ENCODE data around the gene FOXP3. TPM values are rescaled to one million over a fixed set of nuclear protein-coding genes. Genes with fewer than 3 reads are reported as not detected.

Gene FOXP3
- total RNA-seq (2022; extraction: Qiagen RNA extraction): 0.06 to 0.15 TPM (median 0.13 TPM) in 5 replicates

GRCh38 chrX:49264460-49264859, at the start of gene FOXP3:
FOXP3 (minus strand) TSS chrX:49264710; CDS start chrX:49258505, 6,205 bp downstream.

GRCh38 chrX:49303346-49303745, 38.8 kb upstream of the FOXP3 start, which contains the start of gene GAGE10:
GAGE10 (plus strand) TSS chrX:49303646; CDS start chrX:49304860, 1,214 bp downstream.

GRCh38 chrX:49269767-49270248, 5.3 kb upstream of the FOXP3 start, which contains the start of gene PPP1R3F:
PPP1R3F (plus strand) TSS chrX:49269793; CDS start chrX:49269870, 77 bp downstream.

GRCh38 chrX:49233176-49233575, 31.3 kb downstream of the FOXP3 start, which contains the start of gene CACNA1F:
CACNA1F (minus strand) TSS chrX:49233340; CDS start chrX:49233309, 31 bp downstream.

Other genes with a start within 250 kb of the FOXP3 start
- 38.9 to 52.1 TPM (median 50.3 TPM) in 5 replicates for gene TFE3, start 221.4 kb downstream of the FOXP3 start, total RNA-seq (2022; extraction: Qiagen RNA extraction)
- 1.8 to 4.0 TPM (median 3.5 TPM) in 5 replicates for gene CCDC120, start 205.7 kb downstream of the FOXP3 start, total RNA-seq (2022; extraction: Qiagen RNA extraction)
- gene PRAF2, start 190.7 kb downstream of the FOXP3 start, total RNA-seq (2022; extraction: Qiagen RNA extraction): 35.0 to 53.0 TPM (median 49.4 TPM) in 5 replicates
- gene WDR45, start 184.8 kb downstream of the FOXP3 start, total RNA-seq (2022; extraction: Qiagen RNA extraction): 44.5 to 56.6 TPM (median 48.9 TPM) in 5 replicates
- 20.0 to 24.8 TPM (median 23.2 TPM) in 5 replicates for gene GPKOW, start 141.0 kb downstream of the FOXP3 start, total RNA-seq (2022; extraction: Qiagen RNA extraction)
- 1.9 to 3.6 TPM (median 2.9 TPM) in 5 replicates for gene MAGIX, start 102.0 kb downstream of the FOXP3 start, total RNA-seq (2022; extraction: Qiagen RNA extraction)
- 341 to 477 TPM (median 447 TPM) in 5 replicates for gene PLP2, start 92.8 kb downstream of the FOXP3 start, total RNA-seq (2022; extraction: Qiagen RNA extraction)
- gene PRICKLE3, start 78.3 kb downstream of the FOXP3 start, total RNA-seq (2022; extraction: Qiagen RNA extraction): 9.9 to 17.2 TPM (median 16.5 TPM) in 5 replicates
- 1.8 to 3.2 TPM (median 2.4 TPM) in 5 replicates for gene SYP, start 64.5 kb downstream of the FOXP3 start, total RNA-seq (2022; extraction: Qiagen RNA extraction)
- gene CACNA1F, start 31.4 kb downstream of the FOXP3 start, total RNA-seq (2022; extraction: Qiagen RNA extraction): not detected in 5 replicates
- 11.1 to 15.1 TPM (median 13.6 TPM) in 5 replicates for gene CCDC22, start 29.2 kb downstream of the FOXP3 start, total RNA-seq (2022; extraction: Qiagen RNA extraction)
- gene PPP1R3F, start 5.1 kb upstream of the FOXP3 start, total RNA-seq (2022; extraction: Qiagen RNA extraction): 1.3 to 3.2 TPM (median 2.9 TPM) in 5 replicates
- not detected in 5 replicates for gene GAGE10, start 38.9 kb upstream of the FOXP3 start, total RNA-seq (2022; extraction: Qiagen RNA extraction)
- gene GAGE12J, start 57.3 kb upstream of the FOXP3 start, total RNA-seq (2022; extraction: Qiagen RNA extraction): not detected in 5 replicates
- gene GAGE13, start 66.9 kb upstream of the FOXP3 start, total RNA-seq (2022; extraction: Qiagen RNA extraction): not detected in 5 replicates